EH (cell line): ENCODE results near the gene DYSF.

Source experiments
- DNase-seq: peaks from one replicate; pipeline ENCODE4 v3.0.0-alpha.2; 2015; ENCODE audit warnings: low read depth

DYSF gene

DNA sequence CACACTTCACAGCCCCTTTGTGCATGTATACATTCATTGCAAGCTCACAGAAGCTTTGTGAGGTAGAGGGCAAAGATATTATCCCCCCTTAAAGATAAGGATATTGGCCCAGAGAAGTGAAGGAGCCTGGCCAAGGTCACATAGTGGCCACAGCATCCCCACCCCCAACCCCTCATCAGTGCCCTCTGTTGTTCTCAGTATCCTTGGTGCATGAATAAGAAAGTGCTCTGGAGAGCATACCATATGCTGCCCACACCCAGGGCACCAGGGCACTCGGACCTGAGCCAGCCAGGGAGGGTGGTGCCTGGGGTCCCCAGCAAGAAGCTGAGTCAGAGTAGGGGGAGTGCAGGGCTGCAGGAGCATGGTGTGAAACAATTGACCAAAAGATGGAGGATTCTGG, 3.3 kb downstream of the DYSF start:
- no peak for DNase-seq

DNA sequence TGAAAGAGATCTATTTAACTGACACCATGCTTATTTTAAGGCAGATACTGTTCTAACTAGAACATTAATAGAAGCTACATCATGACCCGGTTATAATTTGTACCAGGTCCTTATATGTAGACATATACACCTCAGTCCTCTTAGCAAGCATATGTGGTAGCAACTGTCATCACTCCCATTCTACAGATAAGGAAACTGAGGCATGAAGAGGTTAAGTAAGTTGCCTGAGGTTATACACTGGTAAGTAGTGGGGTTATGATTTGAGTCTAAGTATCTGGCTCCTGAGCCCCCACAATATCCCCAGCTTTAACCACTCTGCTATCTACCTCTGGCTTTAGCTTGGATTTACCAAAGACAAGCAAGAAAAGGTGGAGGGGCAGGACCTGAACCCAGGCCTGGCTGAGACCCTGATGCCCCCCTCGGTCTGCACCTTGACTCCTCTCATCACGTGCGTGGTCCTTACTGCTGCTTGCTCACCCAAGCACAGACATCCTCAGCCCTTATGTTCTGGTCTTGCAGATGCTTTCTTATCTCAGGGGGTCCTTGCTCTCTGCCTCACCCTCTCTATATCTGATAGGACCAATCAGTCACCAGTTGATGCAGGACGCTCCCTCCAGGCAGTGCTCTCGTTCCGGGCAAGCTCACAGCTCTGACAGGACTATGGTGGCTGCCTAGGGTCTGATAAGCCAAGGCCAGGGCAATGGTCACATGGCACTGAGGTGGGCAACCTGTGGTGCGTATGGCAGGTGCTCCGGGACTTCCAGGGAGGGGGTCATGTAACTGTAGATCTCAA, 4.0 kb downstream of the DYSF start:
- no peak for DNase-seq

DNA sequence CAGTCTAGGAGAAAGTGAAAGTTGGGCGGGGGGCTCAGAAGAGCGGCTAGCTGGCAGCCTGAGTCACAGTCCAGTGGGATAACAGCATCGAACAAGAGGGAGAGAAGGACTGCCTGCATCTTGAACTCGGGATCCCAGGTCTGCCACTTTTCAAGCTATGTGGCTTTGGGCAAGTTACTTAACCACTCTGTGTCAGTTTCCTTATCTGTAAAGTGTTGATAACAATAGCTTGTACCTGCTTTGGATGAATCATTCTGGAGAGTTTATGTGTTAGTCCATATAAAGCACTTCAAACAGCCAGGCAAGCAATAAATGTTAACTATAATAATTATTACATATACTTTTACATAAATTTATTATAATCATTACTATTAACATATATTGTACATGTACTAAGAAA, 4.6 kb downstream of the DYSF start:
- DNase-seq: no peak

DNA sequence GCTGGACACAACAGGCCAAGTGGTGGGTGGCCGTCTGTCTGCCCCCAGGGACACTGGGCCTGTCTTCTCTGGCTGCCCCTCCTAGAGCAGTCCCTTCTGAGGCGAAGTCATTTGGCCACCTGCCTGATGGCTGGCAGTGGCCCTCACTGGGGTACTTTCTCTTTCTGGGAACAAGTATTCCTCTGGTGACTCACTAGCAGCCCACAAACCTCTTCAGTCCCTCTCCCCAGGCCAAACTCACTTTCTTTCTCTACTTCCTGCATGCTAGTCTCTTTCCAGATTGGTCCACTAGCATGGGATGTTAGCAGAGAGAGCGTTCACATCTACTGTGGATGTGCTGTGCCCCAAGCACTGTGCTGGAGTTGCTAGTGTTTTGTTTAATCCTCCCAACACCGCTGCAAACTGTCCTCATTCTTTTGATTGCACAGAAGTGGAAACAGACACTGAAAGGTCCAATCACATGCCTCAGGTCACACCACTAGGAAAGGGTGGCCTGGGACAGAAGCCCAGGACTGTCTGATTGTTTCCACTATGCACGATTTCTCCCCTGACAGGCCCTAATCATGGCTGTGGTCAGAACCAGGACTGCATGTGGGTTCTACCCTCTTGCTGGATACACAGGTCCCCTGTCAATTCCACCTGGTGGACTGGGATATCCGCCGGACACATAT, 5.2 kb downstream of the DYSF start:
- DNase-seq: peak; percentile 81

DNA sequence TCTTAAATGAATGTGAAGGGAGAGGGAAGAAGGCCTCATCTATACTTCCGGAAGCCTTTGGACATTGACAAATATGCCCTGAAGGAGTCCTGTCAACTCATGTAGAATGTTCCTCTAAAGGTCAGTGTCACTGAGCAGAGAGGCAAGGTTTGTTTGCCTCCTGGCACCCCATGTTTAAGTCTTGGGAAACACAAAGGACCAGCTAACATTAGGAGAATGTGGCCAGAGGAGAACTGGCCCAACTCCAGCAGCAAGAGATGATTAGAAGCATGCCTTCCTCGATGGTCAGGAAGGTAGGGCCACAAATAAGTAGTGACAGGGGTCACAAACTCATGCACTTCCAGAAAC, 5.7 kb downstream of the DYSF start:
- no peak for DNase-seq

DNA sequence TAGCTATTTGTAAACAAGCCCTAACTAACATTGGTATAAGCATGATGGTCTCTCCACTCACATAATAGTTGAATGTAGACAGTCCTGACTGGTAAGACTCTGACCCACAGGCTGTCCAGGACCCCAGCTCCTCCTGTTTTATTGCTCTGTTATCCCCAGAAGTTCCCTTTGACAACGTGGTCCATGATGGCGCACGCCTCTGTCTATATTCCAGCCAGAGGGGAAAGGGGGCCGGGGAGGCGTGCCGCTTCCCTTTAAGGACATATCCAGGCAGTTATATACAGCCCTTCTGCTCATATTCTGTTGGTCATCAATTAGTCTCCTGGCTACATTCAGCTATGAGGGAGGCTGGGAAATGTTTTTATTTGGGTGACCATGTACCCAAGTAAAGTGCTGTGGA, 6.7 kb downstream of the DYSF start:
- no peak for DNase-seq

DNA sequence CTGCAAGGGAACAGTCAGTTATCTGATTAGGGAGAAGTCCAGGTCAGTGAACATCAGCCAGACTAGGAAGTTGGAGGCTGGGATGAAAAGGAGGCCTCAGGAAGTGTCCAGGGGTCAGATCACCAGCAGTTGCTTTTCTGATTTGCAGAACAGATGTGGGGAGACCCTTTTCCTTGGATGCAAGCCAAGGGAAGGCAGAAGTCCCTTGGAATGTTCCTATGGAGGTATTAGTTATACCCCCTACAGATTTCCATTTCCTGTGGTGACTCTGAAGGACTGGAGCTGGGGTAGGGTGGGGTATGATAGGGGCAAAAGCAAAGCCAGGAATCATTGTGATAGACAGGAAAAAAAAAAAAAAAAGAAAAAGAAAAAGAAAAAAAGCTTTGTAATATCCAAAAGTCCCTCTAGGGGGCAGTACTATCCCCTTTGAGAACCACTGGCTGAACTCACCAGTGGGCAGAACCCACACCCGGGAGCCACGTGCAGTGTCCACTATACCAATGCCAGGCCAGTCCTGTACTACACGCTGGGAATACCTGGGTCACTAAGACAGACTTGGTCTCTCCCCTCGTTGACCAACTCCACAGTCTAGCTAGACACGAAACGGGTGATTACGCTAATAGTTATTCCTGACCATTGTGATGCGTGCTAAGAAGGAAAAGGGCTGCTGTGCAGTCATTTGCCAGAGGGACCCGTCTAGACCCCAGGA, 7.4 kb downstream of the DYSF start:
- peak; percentile 45 for DNase-seq

DNA sequence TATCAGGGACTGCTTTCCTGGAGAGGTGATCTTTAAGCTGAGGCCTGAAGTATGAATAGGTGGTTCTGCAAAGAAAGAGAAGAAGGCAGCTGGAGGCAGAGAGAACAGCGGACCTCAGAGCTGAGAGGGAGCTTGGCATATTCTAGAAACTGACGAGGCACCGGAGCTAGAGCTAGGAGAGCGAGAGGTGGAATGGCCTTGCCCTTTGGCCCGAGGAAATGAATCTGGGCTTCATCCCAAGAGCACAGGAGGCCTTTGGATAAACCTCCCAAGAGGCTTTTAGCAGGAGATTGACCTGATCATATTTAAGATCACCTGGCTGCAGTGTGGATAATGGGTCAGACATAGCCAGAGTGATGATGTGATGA, 7.9 kb downstream of the DYSF start:
- DNase-seq: no peak

DNA sequence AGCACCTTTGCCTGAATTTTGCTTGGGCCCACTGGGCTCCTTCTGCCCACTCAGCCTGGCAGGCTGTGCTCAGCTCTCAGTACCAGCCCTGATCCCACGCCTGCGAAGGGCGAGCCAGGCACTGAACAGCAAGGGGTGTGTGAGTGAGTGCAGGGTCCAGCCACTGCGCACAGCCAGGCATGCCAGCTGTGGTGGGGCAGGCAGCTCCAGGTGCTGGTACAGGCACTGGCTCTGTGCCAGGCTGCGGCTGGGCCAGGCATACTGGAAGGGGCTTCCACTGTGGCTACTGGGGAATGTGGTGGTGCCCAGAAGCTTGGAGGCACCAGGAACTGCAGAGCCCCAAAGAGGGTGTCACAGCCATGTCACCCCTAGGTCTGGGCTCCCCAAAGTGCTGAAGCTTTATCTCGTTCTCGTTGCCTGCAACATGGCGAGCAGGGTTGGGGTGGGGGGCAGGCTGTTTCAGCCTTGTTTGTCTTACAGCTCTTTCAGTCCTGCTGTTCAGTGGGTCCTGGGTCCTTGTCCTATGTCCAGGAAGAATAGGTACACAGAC, 8.8 kb downstream of the DYSF start:
- no peak for DNase-seq

DNA sequence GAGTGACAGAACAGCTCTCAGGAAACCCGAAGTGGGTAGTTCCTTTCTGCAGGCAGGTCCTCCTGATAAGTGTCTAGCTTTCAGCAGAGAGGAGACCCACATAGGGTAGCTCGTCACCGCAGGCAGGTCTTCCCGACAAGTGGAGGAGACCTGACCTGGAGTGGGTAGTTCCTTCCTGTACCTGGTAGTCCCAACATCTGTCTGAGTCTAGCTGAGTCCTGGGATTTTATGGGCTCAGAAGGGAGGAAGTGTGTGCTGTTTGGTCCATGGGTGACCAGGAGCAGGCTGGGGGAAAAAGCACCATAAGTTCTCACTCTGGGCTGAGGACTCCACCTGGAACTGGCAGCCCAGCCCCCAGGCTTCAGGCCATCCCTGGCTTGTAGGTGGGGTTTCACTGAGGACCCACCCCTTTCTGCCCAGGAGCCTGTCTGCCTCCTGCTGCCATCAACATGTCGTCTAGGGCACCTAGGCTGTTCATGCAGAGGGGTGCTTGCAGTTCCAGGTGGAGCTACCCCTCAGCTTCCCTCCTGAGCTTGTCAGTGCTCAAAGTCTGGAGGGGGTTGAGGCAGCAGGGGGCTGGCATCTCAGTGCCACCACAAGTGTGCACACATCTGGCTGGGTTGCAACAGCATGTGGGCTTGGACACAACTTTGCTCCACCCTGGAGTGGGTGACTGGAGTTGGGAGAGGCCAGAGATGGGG, 9.4 kb downstream of the DYSF start:
- DNase-seq: no peak

DNA sequence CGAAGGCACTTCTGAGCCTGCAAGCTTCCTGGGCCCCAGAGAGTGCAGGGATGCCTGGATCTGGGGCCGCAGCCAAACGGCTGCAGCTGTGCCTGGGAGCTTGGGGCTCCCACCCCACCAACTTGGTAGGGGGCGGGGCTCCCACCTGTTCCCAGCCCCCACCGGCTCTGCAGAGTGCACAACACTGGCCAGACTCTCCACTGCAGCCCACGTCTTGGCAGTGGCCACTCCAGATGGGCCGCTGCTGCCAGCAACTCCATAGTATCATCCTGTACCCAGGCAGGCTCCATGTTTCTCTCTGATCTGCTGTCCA, 9.9 kb downstream of the DYSF start:
- no peak for DNase-seq

DNA sequence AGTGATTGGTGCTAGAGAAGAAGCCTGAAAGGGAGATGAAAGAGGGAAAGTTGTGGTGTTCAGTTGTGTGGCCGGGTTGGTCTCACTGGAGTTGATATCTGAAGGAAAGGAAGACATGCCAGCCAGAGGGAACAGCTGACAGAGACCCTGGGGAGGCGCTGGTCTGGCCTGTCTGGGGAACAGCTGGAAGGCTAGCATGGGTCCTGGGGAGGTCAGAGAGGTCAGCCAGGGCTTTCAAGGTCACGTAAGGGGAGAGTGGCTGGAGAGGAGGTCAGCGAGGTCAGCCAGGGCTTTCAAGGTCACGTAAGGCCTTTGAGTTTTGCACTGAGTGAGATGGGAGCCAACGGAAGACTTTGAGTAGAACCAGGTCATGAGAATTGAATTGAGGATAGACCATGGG, 11.0 kb downstream of the DYSF start:
- no peak for DNase-seq

DNA sequence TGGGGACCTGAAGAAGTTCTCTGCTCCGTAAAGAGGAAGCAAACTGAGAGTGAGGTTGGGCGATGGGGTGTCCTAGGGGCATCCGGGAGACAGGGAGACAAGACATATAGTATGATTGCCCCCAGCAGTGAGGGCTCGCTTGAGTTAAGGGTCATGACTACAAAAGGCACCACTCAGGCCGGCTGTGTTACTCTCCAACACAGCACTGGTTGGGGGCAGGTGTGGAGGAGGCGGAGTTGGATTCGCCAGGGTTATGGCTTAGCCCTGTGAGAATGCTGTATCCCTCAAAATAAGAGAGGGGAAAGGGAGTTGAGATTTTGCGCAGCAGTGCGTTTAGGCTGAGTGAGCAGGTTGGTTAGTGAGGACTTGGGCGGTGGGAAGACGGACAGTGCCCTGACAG, 12.0 kb downstream of the DYSF start:
- DNase-seq: no peak

DNA sequence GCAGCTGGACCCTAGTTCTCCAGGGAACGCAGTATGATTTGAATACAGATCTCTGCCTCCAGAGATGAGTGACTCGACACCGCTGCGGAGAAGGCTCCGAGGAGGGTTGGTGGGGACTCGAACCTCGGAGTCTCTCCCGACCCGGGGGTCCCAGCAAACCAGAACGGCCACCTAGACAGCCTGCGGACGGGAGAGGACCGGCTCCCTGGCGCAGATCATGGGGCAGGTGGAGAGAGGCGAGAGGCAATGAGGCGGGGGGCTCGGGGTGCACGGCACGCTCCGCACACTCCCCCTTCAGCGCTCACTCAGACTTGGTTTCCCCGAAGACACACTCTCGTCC, 12.6 kb downstream of the DYSF start:
- DNase-seq: no peak

DNA sequence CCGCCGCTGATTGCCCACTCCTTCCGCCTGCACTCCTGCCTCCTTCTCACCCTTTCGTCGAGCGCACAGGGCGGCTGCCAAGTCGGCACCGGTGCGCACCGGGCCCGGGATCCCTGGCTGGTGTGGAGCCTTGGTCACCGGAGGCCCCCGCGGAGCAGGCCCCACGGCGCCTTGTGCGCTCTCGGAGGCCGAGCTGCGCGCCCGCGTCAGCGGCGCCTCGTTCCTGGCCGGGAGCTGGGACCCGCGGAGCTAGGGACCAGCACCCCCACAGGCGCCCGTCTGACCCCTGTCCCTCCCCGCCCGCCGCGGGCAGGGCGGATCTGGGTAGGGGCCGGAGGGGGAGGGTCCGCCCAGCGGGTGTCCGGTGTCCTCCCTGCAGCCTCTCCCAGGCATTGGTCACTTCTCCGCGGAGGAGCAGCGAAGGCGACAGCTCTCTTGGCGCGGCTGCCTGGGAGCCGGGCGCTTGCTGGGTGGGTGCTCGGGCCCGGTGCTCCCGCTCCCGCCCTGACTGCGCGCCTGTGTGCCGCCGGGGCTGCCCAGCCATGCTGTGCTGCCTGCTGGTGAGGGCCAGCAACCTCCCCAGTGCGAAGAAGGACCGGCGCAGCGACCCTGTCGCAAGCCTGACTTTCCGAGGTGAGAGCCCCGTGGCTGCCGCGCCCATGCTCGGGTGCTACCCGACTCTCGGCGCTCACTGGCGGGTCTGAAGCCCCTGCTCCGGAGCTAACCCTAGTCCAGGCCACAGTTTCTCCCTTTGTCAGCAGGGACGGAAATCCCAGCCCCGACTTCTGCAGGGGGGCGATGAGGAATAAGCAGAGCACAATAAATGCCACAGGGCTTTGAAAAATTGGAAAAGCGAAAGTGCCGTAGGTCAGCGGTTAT, 13.2 kb downstream of the DYSF start:
- DNase-seq: peak; percentile 59

DNA sequence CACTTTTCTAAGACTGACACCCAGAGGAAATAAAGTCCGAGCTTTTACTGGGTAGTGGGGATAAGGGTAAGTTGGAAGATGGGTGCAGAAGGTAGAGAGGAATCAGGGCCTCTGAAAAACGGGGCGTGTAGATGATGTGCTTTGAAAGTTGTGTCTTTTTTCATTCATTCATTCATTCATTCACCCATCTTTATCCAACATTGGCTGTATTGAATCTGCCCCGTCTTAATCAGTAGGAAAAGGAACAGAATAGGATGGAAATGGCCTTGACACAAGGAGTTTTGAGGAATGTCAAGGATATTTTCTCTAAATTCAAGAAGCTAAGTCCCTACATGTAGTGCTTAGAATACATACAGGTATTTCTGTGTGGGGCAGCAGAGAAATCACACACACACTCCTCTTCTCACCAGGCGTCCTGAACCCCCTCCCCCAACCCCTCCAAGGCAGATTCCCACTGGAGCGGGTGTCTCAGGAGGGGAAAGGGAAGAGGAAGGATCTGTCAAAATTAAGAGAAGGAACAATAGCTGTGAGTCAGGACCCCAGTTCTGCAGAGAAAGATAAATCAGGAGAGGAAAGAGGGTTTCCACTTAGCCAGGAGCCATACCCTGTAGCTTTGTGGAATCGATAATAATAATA, 13.9 kb downstream of the DYSF start:
- no peak for DNase-seq

DNA sequence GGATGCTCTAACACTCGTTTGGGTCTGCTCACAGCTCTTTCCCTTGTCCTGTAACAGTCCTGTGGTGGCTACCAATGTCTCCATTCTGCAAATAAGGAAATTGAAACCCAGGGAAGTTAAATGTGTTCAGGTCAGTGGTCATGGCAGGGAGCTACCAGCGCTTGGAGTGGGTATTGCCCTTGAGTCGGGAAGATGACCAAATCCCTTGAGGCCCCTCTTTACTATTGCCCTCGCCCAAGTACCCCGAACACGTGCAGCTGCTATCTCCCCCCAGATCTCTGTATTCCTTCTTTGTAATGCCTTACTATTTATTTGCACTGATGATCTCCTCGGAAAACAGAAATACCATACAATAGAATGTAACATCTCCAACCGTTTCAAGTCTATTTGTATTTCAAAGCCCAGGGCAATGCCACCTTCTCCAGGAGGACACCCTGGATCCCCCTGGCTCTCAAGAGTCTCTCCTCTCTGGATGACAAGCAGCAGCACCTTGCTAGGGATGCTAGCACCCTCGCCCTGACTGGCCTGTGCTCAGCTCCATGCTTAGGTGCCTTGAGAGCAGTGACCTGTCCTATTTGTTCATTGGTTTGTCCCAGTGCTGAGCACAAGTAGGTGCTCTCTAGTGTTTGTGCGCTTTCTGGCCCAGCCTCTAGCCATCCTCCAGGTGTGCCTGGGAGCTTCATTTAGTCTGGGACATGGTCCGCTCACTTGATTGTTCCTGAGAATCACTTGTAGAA, 15.1 kb downstream of the DYSF start:
- DNase-seq: no peak

DNA sequence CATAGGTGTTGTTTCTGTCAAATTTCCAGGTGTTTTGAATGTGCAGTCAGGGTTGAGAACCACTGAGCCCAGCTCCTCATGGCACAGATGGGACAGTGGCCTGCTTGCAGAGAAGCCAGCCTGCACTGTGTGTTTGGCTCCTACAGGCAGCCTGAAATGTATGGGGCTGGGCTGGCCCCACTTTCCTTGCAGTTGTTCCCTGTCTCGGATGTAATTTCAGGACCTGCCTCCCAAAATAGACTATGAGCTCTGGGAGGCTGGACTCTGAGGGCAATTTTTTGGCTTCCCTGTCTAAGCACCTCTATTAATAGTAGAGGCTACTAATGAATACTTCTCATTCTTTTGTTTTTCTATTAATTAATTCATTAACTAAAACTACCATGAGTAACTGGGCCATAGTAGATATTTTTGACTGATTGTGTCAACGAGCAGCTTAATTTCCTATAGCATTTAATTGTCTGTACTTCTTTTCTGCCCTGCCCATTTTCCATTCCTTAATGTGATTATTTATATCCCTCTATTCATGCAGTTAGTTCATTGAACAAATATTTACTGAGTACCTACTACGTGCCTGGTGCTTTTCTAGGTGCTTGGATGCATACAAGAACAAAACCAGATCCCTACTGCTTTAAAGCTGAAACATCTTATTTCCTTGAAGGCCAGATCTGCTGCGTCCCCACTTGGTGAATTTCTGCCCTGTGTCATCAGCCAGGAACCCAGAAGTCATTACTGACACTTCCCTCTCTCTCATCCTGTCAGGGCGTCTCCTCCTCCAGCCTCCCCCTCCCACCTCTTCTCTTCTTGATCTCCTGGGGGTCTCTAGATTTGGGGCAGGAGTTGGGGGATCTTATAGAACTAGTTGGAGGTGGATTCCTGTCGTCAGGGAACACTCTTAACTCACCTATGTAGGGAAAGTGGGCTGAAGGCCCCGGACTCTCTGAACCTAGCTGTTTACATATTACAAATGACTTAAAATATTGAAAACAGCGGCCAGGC, 16.3 kb downstream of the DYSF start:
- DNase-seq: no peak

DNA sequence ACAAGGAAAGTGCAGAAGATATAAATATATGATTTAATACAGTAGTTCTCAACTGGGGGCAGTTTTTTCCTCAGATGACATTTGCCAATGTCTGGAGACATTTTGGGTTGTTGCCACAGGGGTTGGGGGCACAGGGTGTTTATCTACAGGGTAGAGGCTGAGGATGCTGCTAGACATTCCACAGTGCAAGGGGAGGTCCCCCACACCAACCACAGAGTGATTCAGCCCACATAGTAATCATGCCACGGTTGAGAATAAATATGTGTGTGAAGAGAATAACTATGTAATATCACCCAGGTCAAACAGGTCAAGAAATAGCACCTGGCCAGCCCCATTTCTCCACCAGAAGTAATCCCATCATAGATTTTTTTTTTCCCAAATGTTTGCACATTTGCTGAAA, 17.9 kb downstream of the DYSF start:
- peak; percentile 84 for DNase-seq
